K562 (cell line): ENCODE measurements around the gene SLC24A3. TPM values are rescaled to one million over a fixed set of nuclear protein-coding genes. Genes with fewer than 3 reads are reported as not detected.

ENCODE experiments used
- CXXC5 ChIP-seq: fragments of 250-450 bp; sonication (Bioruptor Pico); IDR thresholded peaks from 2 replicates; pipeline ENCODE4 v1.8.0; 2022; ENCODE audit warnings: inconsistent platforms, mild to moderate bottlenecking, moderate library complexity
- HDAC2 ChIP-seq: fragments of 450-650 bp; IDR thresholded peaks from 2 replicates; pipeline ENCODE4 v1.6.1; 2016; ENCODE audit warnings: mild to moderate bottlenecking
- NCOR1 ChIP-seq: fragments of 450-650 bp; IDR thresholded peaks from 2 replicates; pipeline ENCODE4 v1.6.1; 2016; ENCODE audit warnings: mild to moderate bottlenecking, moderate library complexity
- TARDBP ChIP-seq: fragments of 450-650 bp; IDR thresholded peaks from 2 replicates; pipeline ENCODE4 v1.6.1; 2016
- ZBTB34 ChIP-seq: fragments of 250-450 bp; sonication (Bioruptor Pico); IDR thresholded peaks from 2 replicates; pipeline ENCODE4 v1.8.0; 2021; ENCODE audit warnings: mild to moderate bottlenecking, moderate library complexity
- ZNF212 ChIP-seq: fragments of 450-650 bp; formaldehyde crosslinking; IDR thresholded peaks from 2 replicates; pipeline ENCODE4 v1.4.0; 2020; ENCODE audit warnings: mild to moderate bottlenecking
- ZNF407 ChIP-seq: fragments of 450-650 bp; IDR thresholded peaks from 2 replicates; pipeline ENCODE4 v1.6.1; 2016; ENCODE audit warnings: low read depth
- ZNF444 ChIP-seq: fragments of 250-450 bp; sonication (Bioruptor Pico); IDR thresholded peaks from 2 replicates; pipeline ENCODE4 v1.4.0; 2020; ENCODE audit warnings: mild to moderate bottlenecking, moderate library complexity
- ZNF512 ChIP-seq: IDR thresholded peaks from 2 replicates; pipeline ENCODE4 v1.6.1; 2016; ENCODE audit warnings: missing genetic modification characterization, missing compliant biosample characterization
- polyA plus RNA-seq, 8 experiments: library from polyadenylated mRNA; depleted of rRNA in 4 of 8; stranded (reverse) in 5 of 8; unstranded in 3 of 8; fragments of >200 nt; fragmentation: Nextera tagmentation in 2 of 8; fragmentation: Illumina TruSeq in 1 of 8; extraction: Ambion mirVana in 2 of 8; extraction: Trizol in 1 of 8; gene quantifications; 2 replicates each; pipeline versions ENCODE4 v1.2.1 to v1.2.3, GENCODE V29; 2011 to 2014; ENCODE audit warnings: inconsistent platforms in 1 of 8, missing spikeins in 1 of 8
- total RNA-seq, 7 experiments: library from RNA; depleted of rRNA in 6 of 7; stranded (reverse); fragments of >200 nt in 6 of 7; fragmentation: Illumina TruSeq in 2 of 7; extraction: Trizol in 2 of 7; gene quantifications; 2 replicates each; pipeline versions ENCODE4 v1.2.1 to v1.2.3, GENCODE V29; 2011 to 2021; ENCODE audit warnings: low replicate concordance in 1 of 7

SLC24A3 gene
- total and polyA plus RNA-seq, 9 of the 15 experiments (the other 6 are each of a cell fraction or from before 2014, with no cell fraction given) = not detected

GRCh38 chr20:19463597-19463996 lies 251.2 kb downstream of the SLC24A3 start (continued):
- TF ChIP-seq ZBTB34 (CRISPR knock-in tag) = no peak
- no peak for TF ChIP-seq ZNF512 (tag)
- no peak for TF ChIP-seq ZNF212 (CRISPR knock-in tag)
- TF ChIP-seq ZNF444 = no peak
- TF ChIP-seq ZNF407 = no peak
- no peak for TF ChIP-seq NCOR1
- no peak for TF ChIP-seq CXXC5
- TF ChIP-seq HDAC2 = no peak
- no peak for TF ChIP-seq TARDBP
- TF ChIP-seq, all 486 proteins: peak for 0
